Measurements from ENCODE around the gene DEGS1. TPM values are rescaled to one million over a fixed set of nuclear protein-coding genes. Genes with fewer than 3 reads are reported as not detected.
A peak's percentile ranks its signal among the peaks of the same experiment; 100 is the strongest.
"Not testable (repeated sequence)": the region's sequence is repeated elsewhere in the genome, so short reads cannot be mapped to it uniquely, and the experiment has no call there.

Gene DEGS1
- polyA plus RNA-seq, 4 donors: 15.7 to 34.0 (median 24.8) TPM

DNA sequence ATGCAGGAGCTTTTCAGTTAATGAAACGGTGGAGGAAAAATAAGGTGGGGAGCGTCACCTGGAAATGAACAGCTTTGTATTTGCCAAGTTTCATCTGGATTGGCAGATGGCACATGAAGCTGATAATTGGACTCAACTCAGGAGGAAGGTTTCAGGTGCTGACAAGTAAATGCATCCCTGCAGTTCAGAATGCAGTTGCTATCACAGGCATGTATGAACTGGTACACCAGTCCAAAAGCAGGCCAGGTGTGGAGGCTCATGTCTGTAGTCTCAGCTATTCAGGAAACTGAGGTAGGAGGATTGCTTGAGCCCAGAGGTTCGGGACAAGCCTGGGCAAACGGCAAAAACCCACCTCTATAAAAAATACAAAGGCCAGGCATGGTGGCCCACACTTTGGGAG lies 15.5 kb downstream of the DEGS1 start:
- no peak for FAIRE-seq
- no peak overlapping the region for H3K27ac ChIP-seq (ENCODE audit: low read depth in 1 of 3, low read length in 2 of 3)

GRCh38 chr1:224199679-224200078 lies 16.6 kb downstream of the DEGS1 start:
- WGBS, 3 donors: 16 to 58% (median 40%) methylated on average over 2 of the region's 2 CpGs
- no peak overlapping the region for H3K27ac ChIP-seq (ENCODE audit: low read depth in 1 of 3, low read length in 2 of 3)
- H3K36me3 ChIP-seq (ENCODE audit: control insufficient read depth in 3 of 3, insufficient read depth in 2 of 3, low read depth in 1 of 3, low read length in 3 of 3): peaks cover 0 to 7% (median 0%) of the 10 kb centered on the region in 3 donors
- no peak overlapping the region for H3K4me3 ChIP-seq (ENCODE audit: low read depth in 1 of 3, low read length in 3 of 3)
- FAIRE-seq (no peak), DNase-seq (peak in 1 of 2 donors; percentile 22)
- no peaks in the 10 kb centered on the region for H3K27me3 ChIP-seq (ENCODE audit: control insufficient read depth in 3 of 3, insufficient read depth in 3 of 3, low read length in 3 of 3)
- H3K9me3 ChIP-seq (ENCODE audit: control insufficient read depth in 2 of 2, insufficient read depth in 1 of 2, low read depth in 1 of 2, low read length in 1 of 2): no peaks in the 10 kb centered on the region
- H3K4me1 ChIP-seq (ENCODE audit: control insufficient read depth in 3 of 3, insufficient read depth in 2 of 3, low read depth in 1 of 3, low read length in 2 of 3): peaks cover 2 to 39% (median 3%) of the 10 kb centered on the region in 3 donors

More for the DNA sequence above, 15.5 kb downstream of the DEGS1 start:
- DNase-seq: no peak
- 78 to 90% (median 89%) methylated on average over 4 of the region's 4 CpGs for WGBS, 3 donors
- Histone ChIP-seq H3K4me3 (ENCODE audit: low read depth in 1 of 3, low read length in 3 of 3) (no peak overlapping the region), H3K27me3 (ENCODE audit: control insufficient read depth in 3 of 3, insufficient read depth in 3 of 3, low read length in 3 of 3) (no peaks in the 10 kb centered on the region), H3K36me3 (ENCODE audit: control insufficient read depth in 3 of 3, insufficient read depth in 2 of 3, low read depth in 1 of 3, low read length in 3 of 3) (peaks cover 0 to 12% (median 3%) of the 10 kb centered on the region in 3 donors), H3K4me1 (ENCODE audit: control insufficient read depth in 3 of 3, insufficient read depth in 2 of 3, low read depth in 1 of 3, low read length in 2 of 3) (peaks cover 2 to 33% (median 3%) of the 10 kb centered on the region in 3 donors), H3K9me3 (ENCODE audit: control insufficient read depth in 2 of 2, insufficient read depth in 1 of 2, low read depth in 1 of 2, low read length in 1 of 2) (no peaks in the 10 kb centered on the region)

DNA sequence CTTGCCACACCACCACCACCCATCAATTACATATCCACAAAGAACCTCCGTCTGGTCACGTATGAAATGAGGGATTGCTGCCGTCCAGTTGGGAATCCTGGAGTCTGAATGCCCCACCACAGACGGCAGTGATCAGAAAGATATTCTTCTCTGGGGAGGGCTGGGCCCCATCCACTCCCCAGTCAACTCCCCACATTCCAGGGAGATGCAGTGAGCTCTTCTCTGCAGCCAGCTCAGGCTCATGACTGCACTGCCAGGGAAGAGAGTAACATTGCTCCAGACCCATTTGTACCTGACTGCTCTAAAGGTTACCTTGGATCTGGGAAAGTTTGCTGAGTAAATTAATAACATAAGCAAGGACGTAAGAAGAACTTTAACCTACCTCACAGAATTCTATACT lies 18.3 kb downstream of the DEGS1 start:
- H3K4me3 ChIP-seq (ENCODE audit: low read depth in 1 of 3, low read length in 3 of 3): no peak overlapping the region
- FAIRE-seq: no peak

DNA sequence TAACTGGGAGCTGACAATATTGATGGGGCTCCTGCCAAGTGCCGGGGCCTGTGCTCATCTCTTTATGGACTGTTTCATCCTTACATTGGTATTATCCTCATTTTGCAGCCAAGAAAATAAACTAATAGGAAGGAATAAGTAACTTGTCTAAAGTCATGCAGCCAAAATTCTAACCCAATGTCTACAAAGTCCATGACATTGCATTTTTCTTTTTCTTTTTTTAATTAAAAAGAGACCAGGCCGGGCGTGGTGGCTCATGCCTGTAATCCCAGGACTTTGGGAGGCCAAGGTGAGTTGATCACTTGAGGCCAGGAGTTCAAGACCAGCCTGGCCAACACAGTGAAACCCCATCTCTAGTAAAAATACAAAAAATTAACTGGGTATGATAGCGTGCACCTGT lies 18.8 kb downstream of the DEGS1 start:
- H3K4me1 ChIP-seq (ENCODE audit: control insufficient read depth in 3 of 3, insufficient read depth in 2 of 3, low read depth in 1 of 3, low read length in 2 of 3): peaks cover 0 to 41% (median 4%) of the 10 kb centered on the region in 3 donors
- FAIRE-seq (no peak), DNase-seq (no peak)
- H3K9me3 ChIP-seq (ENCODE audit: control insufficient read depth in 2 of 2, insufficient read depth in 1 of 2, low read depth in 1 of 2, low read length in 1 of 2): no peaks in the 10 kb centered on the region
- H3K4me3 ChIP-seq (ENCODE audit: low read depth in 1 of 3, low read length in 3 of 3): no peak overlapping the region
- no peaks in the 10 kb centered on the region for H3K27me3 ChIP-seq (ENCODE audit: control insufficient read depth in 3 of 3, insufficient read depth in 3 of 3, low read length in 3 of 3)
- H3K36me3 ChIP-seq (ENCODE audit: control insufficient read depth in 3 of 3, insufficient read depth in 2 of 3, low read depth in 1 of 3, low read length in 3 of 3): peaks cover 0 to 4% (median 0%) of the 10 kb centered on the region in 3 donors
- WGBS, 3 donors: 87 to 92% (median 89%) methylated on average over 4 of the region's 4 CpGs
- peak overlapping the region in 1 of 3 donors; percentile 84 for H3K27ac ChIP-seq (ENCODE audit: low read depth in 1 of 3, low read length in 2 of 3)

More for the DNA sequence above, 18.3 kb downstream of the DEGS1 start:
- Histone ChIP-seq H3K9me3 (ENCODE audit: control insufficient read depth in 2 of 2, insufficient read depth in 1 of 2, low read depth in 1 of 2, low read length in 1 of 2) (no peaks in the 10 kb centered on the region), H3K27ac (ENCODE audit: low read depth in 1 of 3, low read length in 2 of 3) (peak overlapping the region in 1 of 3 donors; percentile 84), H3K27me3 (ENCODE audit: control insufficient read depth in 3 of 3, insufficient read depth in 3 of 3, low read length in 3 of 3) (no peaks in the 10 kb centered on the region), H3K4me1 (ENCODE audit: control insufficient read depth in 3 of 3, insufficient read depth in 2 of 3, low read depth in 1 of 3, low read length in 2 of 3) (peaks cover 0 to 42% (median 4%) of the 10 kb centered on the region in 3 donors), H3K36me3 (ENCODE audit: control insufficient read depth in 3 of 3, insufficient read depth in 2 of 3, low read depth in 1 of 3, low read length in 3 of 3) (peaks cover 0 to 4% (median 0%) of the 10 kb centered on the region in 3 donors)
- DNase-seq: peak; percentile 42 to 72
- WGBS, 3 donors: 64 to 83% (median 75%) methylated on average over 5 of the region's 5 CpGs

GRCh38 chr1:224203243-224204016 lies 20.4 kb downstream of the DEGS1 start:
- no peaks in the 10 kb centered on the region for H3K9me3 ChIP-seq (ENCODE audit: control insufficient read depth in 2 of 2, insufficient read depth in 1 of 2, low read depth in 1 of 2, low read length in 1 of 2)
- DNase-seq (peak in 1 of 2 donors; percentile 43), FAIRE-seq (no peak)
- no peaks in the 10 kb centered on the region for H3K27me3 ChIP-seq (ENCODE audit: control insufficient read depth in 3 of 3, insufficient read depth in 3 of 3, low read length in 3 of 3)
- 53 to 63% (median 58%) methylated on average over 8 of the region's 8 CpGs for WGBS, 3 donors
- H3K36me3 ChIP-seq (ENCODE audit: control insufficient read depth in 3 of 3, insufficient read depth in 2 of 3, low read depth in 1 of 3, low read length in 3 of 3): peaks cover 0 to 4% (median 0%) of the 10 kb centered on the region in 3 donors
- peaks cover 0 to 35% (median 4%) of the 10 kb centered on the region in 3 donors for H3K4me1 ChIP-seq (ENCODE audit: control insufficient read depth in 3 of 3, insufficient read depth in 2 of 3, low read depth in 1 of 3, low read length in 2 of 3)
- no peak overlapping the region for H3K4me3 ChIP-seq (ENCODE audit: low read depth in 1 of 3, low read length in 3 of 3)
- no peak overlapping the region for H3K27ac ChIP-seq (ENCODE audit: low read depth in 1 of 3, low read length in 2 of 3)

DNA sequence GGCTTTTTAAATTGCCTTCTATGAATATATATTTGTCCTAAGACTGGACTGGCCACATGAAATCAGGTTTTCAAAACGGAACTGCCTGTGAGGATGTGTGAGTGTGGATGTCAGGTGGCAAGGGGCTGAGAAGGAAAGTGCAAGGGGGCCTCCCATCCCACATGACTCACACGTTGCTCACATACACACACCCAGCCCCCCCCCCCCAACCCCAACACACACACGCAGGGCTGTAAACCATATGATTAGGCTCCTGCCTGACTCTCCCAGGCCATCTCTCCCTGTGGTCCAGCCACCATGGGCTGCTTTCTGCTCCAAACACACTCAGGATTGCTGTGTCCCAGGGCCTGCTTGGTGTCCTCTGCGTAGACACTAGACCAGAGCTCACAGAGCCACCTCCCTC lies 22.4 kb downstream of the DEGS1 start:
- H3K27me3 ChIP-seq (ENCODE audit: control insufficient read depth in 3 of 3, insufficient read depth in 3 of 3, low read length in 3 of 3): no peaks in the 10 kb centered on the region
- peaks cover 0 to 4% (median 0%) of the 10 kb centered on the region in 3 donors for H3K36me3 ChIP-seq (ENCODE audit: control insufficient read depth in 3 of 3, insufficient read depth in 2 of 3, low read depth in 1 of 3, low read length in 3 of 3)
- no peak overlapping the region for H3K4me3 ChIP-seq (ENCODE audit: low read depth in 1 of 3, low read length in 3 of 3)
- H3K4me1 ChIP-seq (ENCODE audit: control insufficient read depth in 3 of 3, insufficient read depth in 2 of 3, low read depth in 1 of 3, low read length in 2 of 3): peaks cover 0 to 43% (median 6%) of the 10 kb centered on the region in 3 donors
- H3K27ac ChIP-seq (ENCODE audit: low read depth in 1 of 3, low read length in 2 of 3): peak overlapping the region; percentile 60 to 83 (median 81)
- 18 to 26% (median 26%) methylated on average over 4 of the region's 4 CpGs for WGBS, 3 donors
- FAIRE-seq: no peak
- no peaks in the 10 kb centered on the region for H3K9me3 ChIP-seq (ENCODE audit: control insufficient read depth in 2 of 2, insufficient read depth in 1 of 2, low read depth in 1 of 2, low read length in 1 of 2)
- peak; percentile 34 to 85 for DNase-seq

GRCh38 chr1:224205931-224206538 lies 23.0 kb downstream of the DEGS1 start:
- not testable (repeated sequence) for H3K36me3 ChIP-seq (ENCODE audit: control insufficient read depth in 3 of 3, insufficient read depth in 2 of 3, low read depth in 1 of 3, low read length in 3 of 3); H3K4me3 ChIP-seq (ENCODE audit: low read depth in 1 of 3, low read length in 3 of 3); FAIRE-seq; H3K9me3 ChIP-seq (ENCODE audit: control insufficient read depth in 2 of 2, insufficient read depth in 1 of 2, low read depth in 1 of 2, low read length in 1 of 2); H3K27me3 ChIP-seq (ENCODE audit: control insufficient read depth in 3 of 3, insufficient read depth in 3 of 3, low read length in 3 of 3)
- peak in 1 of 2 donors; percentile 55 for DNase-seq
- WGBS, 3 donors: 72 to 84% (median 79%) methylated on average over 10 of the region's 10 CpGs
- Histone ChIP-seq H3K4me1 (ENCODE audit: control insufficient read depth in 3 of 3, insufficient read depth in 2 of 3, low read depth in 1 of 3, low read length in 2 of 3) (peaks cover 0 to 44% (median 6%) of the 10 kb centered on the region in 3 donors), H3K27ac (ENCODE audit: low read depth in 1 of 3, low read length in 2 of 3) (peak overlapping the region in 2 of 3 donors; percentile 60 to 83)

- 13 to 46% (median 39%) methylated on average over 4 of the region's 4 CpGs for WGBS, 3 donors
Observed at GRCh38 chr1:224211206-224211962, 28.3 kb downstream of the DEGS1 start.

More at GRCh38 chr1:224211206-224211962, 28.3 kb downstream of the DEGS1 start:
- no peak overlapping the region for H3K4me3 ChIP-seq (ENCODE audit: low read depth in 1 of 3, low read length in 3 of 3)
- FAIRE-seq (no peak), DNase-seq (peak; percentile 84 to 89)
- no peaks in the 10 kb centered on the region for H3K9me3 ChIP-seq (ENCODE audit: control insufficient read depth in 2 of 2, insufficient read depth in 1 of 2, low read depth in 1 of 2, low read length in 1 of 2)
- peak overlapping the region; percentile 7 to 75 (median 56) for H3K27ac ChIP-seq (ENCODE audit: low read depth in 1 of 3, low read length in 2 of 3)
- no peaks in the 10 kb centered on the region for H3K27me3 ChIP-seq (ENCODE audit: control insufficient read depth in 3 of 3, insufficient read depth in 3 of 3, low read length in 3 of 3)
- no peaks in the 10 kb centered on the region for H3K36me3 ChIP-seq (ENCODE audit: control insufficient read depth in 3 of 3, insufficient read depth in 2 of 3, low read depth in 1 of 3, low read length in 3 of 3)
- peaks cover 2 to 46% (median 4%) of the 10 kb centered on the region in 3 donors for H3K4me1 ChIP-seq (ENCODE audit: control insufficient read depth in 3 of 3, insufficient read depth in 2 of 3, low read depth in 1 of 3, low read length in 2 of 3)

All from small intestine (tissue), 7 donors.